ENCODE measurements around the gene HDAC4.
A peak's percentile ranks its signal among the peaks of the same experiment; 100 is the strongest.

The HDAC4 gene

GRCh38 chr2:239343946-239344856 is 56.6 kb downstream of the HDAC4 start:
- peak; percentile 11 for DNase-seq

- DNase-seq, result no peak
Measured at GRCh38 chr2:239343460-239343859, 57.4 kb downstream of the HDAC4 start.

GRCh38 chr2:239341840-239342239 is 59.0 kb downstream of the HDAC4 start:
- no peak for DNase-seq

- DNase-seq, result no peak
Measured at GRCh38 chr2:239341146-239341732, 59.6 kb downstream of the HDAC4 start.

- DNase-seq, result peak; percentile 80
Measured at GRCh38 chr2:239339726-239340601, 60.9 kb downstream of the HDAC4 start.

- DNase-seq, result peak; percentile 11
Measured at GRCh38 chr2:239339241-239339640, 61.6 kb downstream of the HDAC4 start.

GRCh38 chr2:239337877-239338484 is 62.8 kb downstream of the HDAC4 start:
- DNase-seq, result no peak

GRCh38 chr2:239337122-239337876 is 63.5 kb downstream of the HDAC4 start:
- no peak for DNase-seq

- DNase-seq, result no peak
Measured at GRCh38 chr2:239331560-239331959, 69.3 kb downstream of the HDAC4 start.

- no peak for DNase-seq
Measured at GRCh38 chr2:239330836-239331235, 70.0 kb downstream of the HDAC4 start.

GRCh38 chr2:239329972-239330572 is 70.7 kb downstream of the HDAC4 start:
- DNase-seq, result no peak

GRCh38 chr2:239329284-239329971 is 71.4 kb downstream of the HDAC4 start:
- DNase-seq, result no peak

- DNase-seq, result no peak
Measured at GRCh38 chr2:239328351-239329191, 72.2 kb downstream of the HDAC4 start.

- no peak for DNase-seq
Measured at GRCh38 chr2:239327536-239328350, 73.1 kb downstream of the HDAC4 start.

- peak; percentile 93 for DNase-seq
Measured at GRCh38 chr2:239326831-239327535, 73.8 kb downstream of the HDAC4 start.

GRCh38 chr2:239324456-239324855 is 76.4 kb downstream of the HDAC4 start:
- no peak for DNase-seq

GRCh38 chr2:239323447-239323846 is 77.4 kb downstream of the HDAC4 start:
- DNase-seq, result no peak

GRCh38 chr2:239322416-239323086 is 78.3 kb downstream of the HDAC4 start:
- no peak for DNase-seq

Measured in RPMI8226 (cell line).